PC-3 (cell line): Measurements from ENCODE around the gene CCDC197. TPM values are rescaled to one million over a fixed set of nuclear protein-coding genes. Genes with fewer than 3 reads are reported as not detected.

Source experiments
- ATAC-seq: fragments of 200-7000 bp; cut with Tn5 transposase; 2 replicates; pipeline ENCODE4 v1.9.1; 2020; ENCODE audit warnings: mild to moderate bottlenecking, moderate library complexity
- BruUV-seq: library from RNA; stranded (reverse); fragments of 400-500 nt; replicated peaks from 2 replicates; lab custom pipeline; 2021; lab: Mats Ljungman, UMichigan
- CTCF ChIA-PET: fragments of 300-600 bp; sonication (Branson Sonifier 250); formaldehyde crosslinking; loops from one replicate; lab custom pipeline; 2022; ENCODE audit warnings: antibody characterized with exemption; lab: Charles Lee
- POLR2A ChIA-PET: fragments of 300-600 bp; sonication (Branson Sonifier 250); formaldehyde crosslinking; loops from one replicate; lab custom pipeline; 2022; ENCODE audit warnings: antibody characterized with exemption; ENCODE audit not compliant: unreplicated experiment; lab: Charles Lee
- DNase-seq: peaks from one replicate; pipeline ENCODE4 v3.0.0-alpha.2; 2015
- H2AFZ ChIP-seq: fragments of 300-600 bp; sonication (generic); 2 replicates; pipeline ENCODE4 v1.6.0; 2016; ENCODE audit warnings: antibody characterized with exemption, low read length
- H3F3A ChIP-seq: fragments of 300-600 bp; sonication (generic); one replicate; pipeline ENCODE4 v1.6.0; 2017; ENCODE audit warnings: antibody characterized with exemption, low read length, control low read depth, mild to moderate bottlenecking; ENCODE audit not compliant: unreplicated experiment
- H3K27ac ChIP-seq: fragments of 300-600 bp; sonication (generic); 2 replicates; pipeline ENCODE4 v1.5.1; 2016; ENCODE audit warnings: mild to moderate bottlenecking, low read length
- H3K27me3 ChIP-seq: fragments of 300-600 bp; sonication (generic); 2 replicates; pipeline ENCODE4 v1.6.1; 2016; ENCODE audit warnings: low read length, mixed read lengths
- H3K36me3 ChIP-seq: fragments of 300-600 bp; sonication (generic); 2 replicates; pipeline ENCODE4 v1.6.1; 2016; ENCODE audit warnings: low read depth, mixed run types, low read length, mixed read lengths
- H3K4me1 ChIP-seq: fragments of 300-600 bp; sonication (generic); 2 replicates; pipeline ENCODE4 v1.5.1; 2016; ENCODE audit warnings: low read length; ENCODE audit not compliant: insufficient read depth
- H3K4me2 ChIP-seq: fragments of 300-600 bp; sonication (generic); 2 replicates; pipeline ENCODE4 v1.6.0; 2016; ENCODE audit warnings: low read length
- H3K4me3 ChIP-seq: fragments of 300-600 bp; sonication (generic); 2 replicates; pipeline ENCODE4 v1.5.1; 2016; ENCODE audit warnings: mild to moderate bottlenecking, low read length, mixed read lengths
- H3K79me2 ChIP-seq: fragments of 300-600 bp; sonication (generic); 2 replicates; pipeline ENCODE4 v1.6.1; 2017; ENCODE audit warnings: low read length, mixed read lengths
- H3K9ac ChIP-seq: fragments of 300-600 bp; sonication (generic); 2 replicates; pipeline ENCODE4 v1.6.0; 2016; ENCODE audit warnings: mild to moderate bottlenecking, low read length
- H3K9me2 ChIP-seq: fragments of 300-600 bp; sonication (generic); replicated peaks from 2 replicates; pipeline ENCODE4 v1.6.1; 2016; ENCODE audit warnings: mixed run types, low read length, mixed read lengths
- H3K9me3 ChIP-seq: fragments of 300-600 bp; sonication (generic); 2 replicates; pipeline ENCODE4 v1.6.1; 2016; ENCODE audit warnings: low read length, mixed read lengths
- H4K20me1 ChIP-seq: fragments of 300-600 bp; sonication (generic); 2 replicates; pipeline ENCODE4 v1.6.1; 2016; ENCODE audit warnings: low read length, mixed read lengths
- CTCF ChIP-seq: fragments of 300-600 bp; sonication (generic); conservative IDR thresholded peaks from 2 replicates; pipeline ENCODE4 v1.5.1; 2017; ENCODE audit warnings: antibody characterized with exemption, low read depth, mild to moderate bottlenecking, low read length
- EZH2 ChIP-seq: fragments of 300-600 bp; sonication (generic); IDR thresholded peaks from one replicate; pipeline ENCODE4 v1.6.1; 2017; ENCODE audit warnings: antibody characterized with exemption, mild to moderate bottlenecking, low read length; ENCODE audit not compliant: unreplicated experiment
- EZH2phosphoT487 ChIP-seq: fragments of 300-600 bp; sonication (generic); IDR thresholded peaks from 2 replicates; pipeline ENCODE4 v1.6.1; 2018; ENCODE audit warnings: mild to moderate bottlenecking, antibody characterized with exemption, low read length, borderline replicate concordance
- intact Hi-C: fragments of 100-400 bp; cut with micrococcal nuclease; formaldehyde crosslinking; loops from 2 replicates; pipeline ENCODE4 v1.9.0; 2023
- total RNA-seq: library from RNA; depleted of rRNA; stranded (reverse); fragments of >200 nt; gene quantifications from 2 replicates; pipeline ENCODE4 v1.2.3, GENCODE V29; 2014

Gene CCDC197
- total RNA-seq, 1 experiment from 2014 or later, result not detected

GRCh38 chr14:94046696-94047250 is 49.7 kb downstream of the CCDC197 start:
- no peak for DNase-seq
- Histone ChIP-seq H3F3A (no peaks in the 10 kb centered on the region), H3K9ac (no peak overlapping the region), H2AFZ (no peak overlapping the region), H3K4me2 (no peak overlapping the region), H3K36me3 (peaks cover 55% of the 10 kb centered on the region; the same call in 1 of the 2 replicates), H3K27ac (no peak overlapping the region), H4K20me1 (no peaks in the 10 kb centered on the region), H3K79me2 (no peaks in the 10 kb centered on the region), H3K9me2 (no peaks in the 10 kb centered on the region), H3K27me3 (no peaks in the 10 kb centered on the region), H3K4me3 (no peak overlapping the region), H3K4me1 (no peaks in the 10 kb centered on the region), H3K9me3 (no peaks in the 10 kb centered on the region)
- intact Hi-C loops, result no loop called here
- TF ChIP-seq EZH2phosphoT487 (no peak), EZH2 (no peak), CTCF (no peak)
- ChIA-PET POLR2A (no interaction called here), CTCF (no interaction called here)
- BruUV-seq, result no TSS peak
- no peak for ATAC-seq

GRCh38 chr14:94047581-94047980 is 50.5 kb downstream of the CCDC197 start:
- Histone ChIP-seq H3K4me1 (no peaks in the 10 kb centered on the region), H3K79me2 (no peaks in the 10 kb centered on the region), H3K9me2 (no peaks in the 10 kb centered on the region), H3K36me3 (peaks cover 59% of the 10 kb centered on the region), H3F3A (no peaks in the 10 kb centered on the region), H4K20me1 (peaks cover 2% of the 10 kb centered on the region; the same call in 1 of the 2 replicates), H3K9ac (no peak overlapping the region), H3K27ac (no peak overlapping the region), H2AFZ (no peak overlapping the region), H3K4me2 (no peak overlapping the region), H3K9me3 (no peaks in the 10 kb centered on the region), H3K4me3 (no peak overlapping the region), H3K27me3 (no peaks in the 10 kb centered on the region)
- ATAC-seq (no peak), DNase-seq (no peak)
- intact Hi-C loops, result no loop called here
- ChIA-PET POLR2A (no interaction called here), CTCF (no interaction called here)
- no TSS peak for BruUV-seq
- TF ChIP-seq EZH2 (no peak), EZH2phosphoT487 (no peak)

GRCh38 chr14:94048691-94049624 is 51.9 kb downstream of the CCDC197 start:
- Histone ChIP-seq H3K4me1 (no peaks in the 10 kb centered on the region), H3K36me3 (peaks cover 65% of the 10 kb centered on the region), H3K27me3 (no peaks in the 10 kb centered on the region), H3K9ac (no peak overlapping the region), H4K20me1 (peaks cover 4% of the 10 kb centered on the region; the same call in 1 of the 2 replicates), H3K27ac (no peak overlapping the region), H3K4me2 (no peak overlapping the region), H3K4me3 (no peak overlapping the region), H2AFZ (no peak overlapping the region), H3K9me3 (no peaks in the 10 kb centered on the region), H3K79me2 (no peaks in the 10 kb centered on the region), H3F3A (no peaks in the 10 kb centered on the region), H3K9me2 (no peaks in the 10 kb centered on the region)
- POLR2A ChIA-PET, result no interaction called here
- no TSS peak for BruUV-seq
- ATAC-seq, result no peak
- DNase-seq, result no peak
- intact Hi-C loops, result no loop called here
- CTCF ChIA-PET, result no interaction called here
- TF ChIP-seq EZH2 (no peak), CTCF (no peak), EZH2phosphoT487 (no peak)
